ENCODE results near the gene DBX1.

- TF ChIP-seq GATA3 (IDR thresholded peaks at IDR 0.05; ENCODE audit: low read depth, low read length) (no peak), GATA2 (IDR thresholded peaks at IDR 0.05; ENCODE audit: low read depth, low read length) (no peak)
Observed at GRCh38 chr11:20117291-20117690, 43.0 kb downstream of the DBX1 start.
